Measurements from ENCODE around the gene RPAIN. TPM values are rescaled to one million over a fixed set of nuclear protein-coding genes. Genes with fewer than 3 reads are reported as not detected.

The RPAIN gene
- total and polyA plus RNA-seq, 5 donors, result 28.3 to 46.7 (median 29.1) TPM

- H3K9me3 ChIP-seq (ENCODE audit: control insufficient read depth, low read length), result no peaks in the 10 kb centered on the region
- H3K4me3 ChIP-seq (ENCODE audit: low read length), result no peak overlapping the region
- H3K4me1 ChIP-seq (ENCODE audit: control insufficient read depth, insufficient read depth, low read length), result no peaks in the 10 kb centered on the region
- no peak for DNase-seq
- intact Hi-C loops (cut with DNase I), result no loop called here
- ATAC-seq, result no peak
- H3K27ac ChIP-seq (ENCODE audit: low read length), result no peak overlapping the region
- H3K27me3 ChIP-seq (ENCODE audit: control insufficient read depth, insufficient read depth), result no peaks in the 10 kb centered on the region
- 87% methylated on average over 8 of the region's 8 CpGs for WGBS
Observed at GRCh38 chr17:5446786-5447185, 26.8 kb downstream of the RPAIN start.

GRCh38 chr17:5464717-5465507 is 44.9 kb downstream of the RPAIN start:
- no peak overlapping the region for H3K4me3 ChIP-seq (ENCODE audit: low read length)

GRCh38 chr17:5466295-5466694 is 46.3 kb downstream of the RPAIN start:
- 90% methylated on average over 4 of the region's 4 CpGs for WGBS
- H3K27ac ChIP-seq (ENCODE audit: low read length), result no peak overlapping the region
- H3K9me3 ChIP-seq (ENCODE audit: control insufficient read depth, low read length), result no peaks in the 10 kb centered on the region
- no peak overlapping the region for H3K4me3 ChIP-seq (ENCODE audit: low read length)
- ATAC-seq (no peak), DNase-seq (no peak)
- intact Hi-C loops (cut with DNase I), result no loop called here
- H3K27me3 ChIP-seq (ENCODE audit: control insufficient read depth, insufficient read depth), result no peaks in the 10 kb centered on the region
- H3K4me1 ChIP-seq (ENCODE audit: control insufficient read depth, insufficient read depth, low read length), result no peaks in the 10 kb centered on the region

More at GRCh38 chr17:5464717-5465507, 44.9 kb downstream of the RPAIN start:
- intact Hi-C loops (cut with DNase I), result no loop called here
- DNase-seq (no peak), ATAC-seq (no peak)
- H3K27ac ChIP-seq (ENCODE audit: low read length), result no peak overlapping the region
- WGBS, result 82% methylated on average over 10 of the region's 10 CpGs
- H3K9me3 ChIP-seq (ENCODE audit: control insufficient read depth, low read length), result no peaks in the 10 kb centered on the region
- H3K27me3 ChIP-seq (ENCODE audit: control insufficient read depth, insufficient read depth), result no peaks in the 10 kb centered on the region
- no peaks in the 10 kb centered on the region for H3K4me1 ChIP-seq (ENCODE audit: control insufficient read depth, insufficient read depth, low read length)

DNA sequence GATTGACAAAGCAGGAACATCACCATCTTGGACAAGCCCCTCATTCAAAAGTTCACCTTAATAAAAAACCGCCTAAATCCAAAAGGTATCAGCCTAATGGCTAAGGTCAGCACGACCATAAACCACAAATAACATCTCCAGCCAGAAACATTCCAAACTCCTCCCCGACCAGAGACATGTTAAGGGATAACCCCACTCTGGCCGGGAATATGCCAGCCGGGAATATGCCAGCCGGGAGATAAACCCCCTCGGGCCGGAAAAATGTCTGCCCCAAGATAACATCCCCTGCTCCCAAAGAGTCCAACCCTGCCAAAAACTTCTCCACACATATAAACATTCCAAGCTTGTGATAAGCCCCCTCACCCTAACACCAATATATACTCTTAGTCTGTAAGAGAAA is 47.4 kb downstream of the RPAIN start:
- intact Hi-C loops (cut with DNase I), result no loop called here
- ATAC-seq, result no peak
- peak overlapping the region; percentile 92 for H3K4me3 ChIP-seq (ENCODE audit: low read length)
- no peaks in the 10 kb centered on the region for H3K4me1 ChIP-seq (ENCODE audit: control insufficient read depth, insufficient read depth, low read length)
- no peak for DNase-seq
- H3K27me3 ChIP-seq (ENCODE audit: control insufficient read depth, insufficient read depth), result no peaks in the 10 kb centered on the region
- H3K27ac ChIP-seq (ENCODE audit: low read length), result no peak overlapping the region
- no peaks in the 10 kb centered on the region for H3K9me3 ChIP-seq (ENCODE audit: control insufficient read depth, low read length)
- 5% methylated on average over 8 of the region's 8 CpGs for WGBS

GRCh38 chr17:5468075-5468473 is 48.1 kb downstream of the RPAIN start:
- Histone ChIP-seq H3K4me1 (ENCODE audit: control insufficient read depth, insufficient read depth, low read length) (no peaks in the 10 kb centered on the region), H3K27me3 (ENCODE audit: control insufficient read depth, insufficient read depth) (no peaks in the 10 kb centered on the region), H3K9me3 (ENCODE audit: control insufficient read depth, low read length) (no peaks in the 10 kb centered on the region), H3K27ac (ENCODE audit: low read length) (no peak overlapping the region), H3K4me3 (ENCODE audit: low read length) (peak overlapping the region; percentile 92)
- ATAC-seq, result peak in 1 of 2 donors; percentile 26
- under 1% methylated on average over 17 of the region's 17 CpGs for WGBS
- no peak for DNase-seq
- intact Hi-C loops (cut with DNase I), result no loop called here

- no peaks in the 10 kb centered on the region for H3K4me1 ChIP-seq (ENCODE audit: control insufficient read depth, insufficient read depth, low read length)
- H3K9me3 ChIP-seq (ENCODE audit: control insufficient read depth, low read length), result no peaks in the 10 kb centered on the region
- WGBS, result 86% methylated on average over 3 of the region's 3 CpGs
- intact Hi-C loops (cut with DNase I), result no loop called here
- H3K27ac ChIP-seq (ENCODE audit: low read length), result no peak overlapping the region
- no peaks in the 10 kb centered on the region for H3K27me3 ChIP-seq (ENCODE audit: control insufficient read depth, insufficient read depth)
- ATAC-seq, result no peak
- DNase-seq, result no peak
- H3K4me3 ChIP-seq (ENCODE audit: low read length), result no peak overlapping the region
Observed at GRCh38 chr17:5472511-5472910, 52.5 kb downstream of the RPAIN start.

GRCh38 chr17:5473906-5474305 is 53.9 kb downstream of the RPAIN start:
- ATAC-seq (no peak), DNase-seq (no peak)
- Histone ChIP-seq H3K9me3 (ENCODE audit: control insufficient read depth, low read length) (no peaks in the 10 kb centered on the region), H3K27me3 (ENCODE audit: control insufficient read depth, insufficient read depth) (no peaks in the 10 kb centered on the region), H3K4me3 (ENCODE audit: low read length) (no peak overlapping the region), H3K27ac (ENCODE audit: low read length) (no peak overlapping the region), H3K4me1 (ENCODE audit: control insufficient read depth, insufficient read depth, low read length) (no peaks in the 10 kb centered on the region)
- 91% methylated on average over 2 of the region's 2 CpGs for WGBS
- intact Hi-C loops (cut with DNase I), result no loop called here

DNA sequence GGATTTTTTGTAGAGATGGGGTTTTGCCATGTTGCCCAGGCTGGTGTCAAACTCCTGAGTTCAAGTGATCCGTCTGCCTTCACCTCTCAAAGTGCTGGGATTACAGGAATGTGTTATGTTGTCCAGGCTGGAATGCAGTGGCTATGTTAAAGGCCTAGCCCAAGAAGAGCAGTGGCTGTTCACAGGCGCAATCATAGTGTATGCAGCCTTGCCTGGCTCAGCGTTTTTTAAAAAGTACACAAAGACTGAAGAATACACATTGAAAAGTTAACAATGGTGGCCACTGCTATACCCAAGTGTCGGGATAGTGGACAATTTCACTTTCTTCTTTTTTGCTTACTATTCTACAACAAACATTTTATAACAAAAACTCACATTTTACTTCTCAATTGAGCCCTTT is 59.0 kb downstream of the RPAIN start:
- no peaks in the 10 kb centered on the region for H3K27me3 ChIP-seq (ENCODE audit: control insufficient read depth, insufficient read depth)
- intact Hi-C loops (cut with DNase I), result no loop called here
- no peak overlapping the region for H3K4me3 ChIP-seq (ENCODE audit: low read length)
- ATAC-seq (no peak), DNase-seq (no peak)
- H3K4me1 ChIP-seq (ENCODE audit: control insufficient read depth, insufficient read depth, low read length), result no peaks in the 10 kb centered on the region
- 93% methylated on average over 4 of the region's 4 CpGs for WGBS
- H3K27ac ChIP-seq (ENCODE audit: low read length), result no peak overlapping the region
- H3K9me3 ChIP-seq (ENCODE audit: control insufficient read depth, low read length), result no peaks in the 10 kb centered on the region

DNA sequence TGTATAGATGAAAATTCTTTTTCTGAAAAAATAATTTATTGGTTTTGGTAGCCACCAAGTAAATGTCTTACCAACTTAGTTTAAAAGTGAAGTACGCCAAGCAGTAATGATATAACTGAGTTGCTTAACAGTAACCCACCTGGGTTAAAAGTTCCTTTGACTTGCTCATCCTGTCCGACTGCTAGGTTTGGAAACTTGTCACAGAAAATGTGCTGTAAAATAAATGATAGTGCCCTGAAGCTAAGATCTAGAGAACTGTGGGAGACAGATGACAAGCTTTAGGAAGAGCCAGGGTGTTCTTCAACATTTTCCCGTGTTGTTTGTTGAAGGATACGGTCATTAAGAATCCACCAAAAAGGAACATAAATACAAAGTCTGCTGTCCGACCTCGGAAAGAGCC is 61.0 kb downstream of the RPAIN start:
- intact Hi-C loops (cut with DNase I), result no loop called here
- no peaks in the 10 kb centered on the region for H3K27me3 ChIP-seq (ENCODE audit: control insufficient read depth, insufficient read depth)
- H3K4me3 ChIP-seq (ENCODE audit: low read length), result no peak overlapping the region
- H3K4me1 ChIP-seq (ENCODE audit: control insufficient read depth, insufficient read depth, low read length), result no peaks in the 10 kb centered on the region
- H3K27ac ChIP-seq (ENCODE audit: low read length), result no peak overlapping the region
- ATAC-seq (no peak), DNase-seq (no peak)
- WGBS, result 85% methylated on average over 6 of the region's 6 CpGs
- H3K9me3 ChIP-seq (ENCODE audit: control insufficient read depth, low read length), result no peaks in the 10 kb centered on the region

DNA sequence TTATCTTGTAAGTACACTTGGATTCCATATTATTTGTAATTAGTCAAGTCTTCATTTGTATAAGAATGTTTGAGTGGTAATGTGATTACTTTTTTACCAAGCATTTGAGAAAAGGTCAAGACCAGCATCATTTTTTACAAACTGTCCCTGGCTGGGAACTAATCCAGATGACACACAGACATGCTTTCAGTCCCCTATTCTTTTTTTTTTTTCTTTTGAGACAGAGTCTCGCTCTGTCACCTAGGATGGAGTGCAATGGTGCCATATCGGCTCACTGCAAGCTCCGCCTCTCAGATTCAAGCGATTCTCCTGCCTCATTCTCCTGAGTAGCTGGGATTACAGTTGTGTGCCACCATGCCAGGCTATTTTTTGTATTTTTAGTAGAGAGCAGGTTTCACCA is 61.5 kb downstream of the RPAIN start:
- Histone ChIP-seq H3K27me3 (ENCODE audit: control insufficient read depth, insufficient read depth) (no peaks in the 10 kb centered on the region), H3K27ac (ENCODE audit: low read length) (no peak overlapping the region), H3K4me1 (ENCODE audit: control insufficient read depth, insufficient read depth, low read length) (no peaks in the 10 kb centered on the region), H3K4me3 (ENCODE audit: low read length) (no peak overlapping the region), H3K9me3 (ENCODE audit: control insufficient read depth, low read length) (no peaks in the 10 kb centered on the region)
- intact Hi-C loops (cut with DNase I), result no loop called here
- 95% methylated on average over 4 of the region's 4 CpGs for whole genome bisulfite sequencing
- DNase-seq (no peak), ATAC-seq (no peak)
